Chondrocyte (in vitro differentiated cells): ENCODE measurements around the gene PXMP4. TPM values are rescaled to one million over a fixed set of nuclear protein-coding genes. Genes with fewer than 3 reads are reported as not detected.
A peak's percentile ranks its signal among the peaks of the same experiment; 100 is the strongest.

ENCODE experiments used
- DNase-seq: peaks from one replicate; pipeline ENCODE4 v3.0.0; 2021; ENCODE audit warnings: mixed read lengths, low spot score
- H3K27ac Mint-ChIP-seq: one replicate; pipeline ENCODE4 v1.8.0; 2021; ENCODE audit warnings: mild to moderate bottlenecking, moderate library complexity, mixed read lengths; ENCODE audit not compliant: unreplicated experiment
- H3K27me3 Mint-ChIP-seq: 2 replicates; pipeline ENCODE4 v1.8.0; 2021; ENCODE audit warnings: low read depth, mixed read lengths
- H3K36me3 Mint-ChIP-seq: 2 replicates; pipeline ENCODE4 v1.8.0; 2021; ENCODE audit warnings: low read depth, mixed read lengths
- H3K4me1 Mint-ChIP-seq: 2 replicates; pipeline ENCODE4 v1.8.0; 2021; ENCODE audit warnings: low read depth, mild to moderate bottlenecking, mixed read lengths
- H3K4me3 Mint-ChIP-seq: one replicate; pipeline ENCODE4 v1.8.0; 2021; ENCODE audit warnings: mild to moderate bottlenecking, moderate library complexity, mixed read lengths; ENCODE audit not compliant: unreplicated experiment
- H3K9me3 Mint-ChIP-seq: 2 replicates; pipeline ENCODE4 v1.8.0; 2021; ENCODE audit warnings: low read depth, mixed read lengths
- CTCF ChIP-seq: fragments of 200-600 bp; sonication (generic); IDR thresholded peaks from 2 replicates; pipeline ENCODE4 v1.5.0; 2021; ENCODE audit warnings: antibody characterized with exemption, mild to moderate bottlenecking, moderate library complexity
- total RNA-seq: library from RNA; stranded (reverse); gene quantifications from 3 replicates; pipeline ENCODE4 v1.2.1, GENCODE V29; 2021

Gene PXMP4
- total RNA-seq, 1 donor from 2014 or later: 6.4 TPM

GRCh38 chr20:33740189-33740588 lies 20.1 kb upstream of the PXMP4 start:
- Mint-ChIP-seq H3K4me1 (peaks cover 3% of the 10 kb centered on the region), H3K4me3 (no peak overlapping the region), H3K36me3 (peaks cover 15% of the 10 kb centered on the region), H3K27me3 (no peaks in the 10 kb centered on the region), H3K9me3 (peaks cover 21% of the 10 kb centered on the region), H3K27ac (no peak overlapping the region)
- no peak for TF ChIP-seq CTCF
- no peak for DNase-seq

- peaks cover 3% of the 10 kb centered on the region for H3K4me1 Mint-ChIP-seq
- peaks cover 15% of the 10 kb centered on the region for H3K36me3 Mint-ChIP-seq
- H3K9me3 Mint-ChIP-seq: peaks cover 21% of the 10 kb centered on the region
- no peaks in the 10 kb centered on the region for H3K27me3 Mint-ChIP-seq
- no peak for TF ChIP-seq CTCF
- DNase-seq: no peak
- no peak overlapping the region for H3K27ac Mint-ChIP-seq
- H3K4me3 Mint-ChIP-seq: no peak overlapping the region
Measured at GRCh38 chr20:33739493-33739892, 19.4 kb upstream of the PXMP4 start.

GRCh38 chr20:33736962-33737361 lies 16.9 kb upstream of the PXMP4 start:
- Mint-ChIP-seq H3K36me3 (peaks cover 15% of the 10 kb centered on the region), H3K27ac (no peak overlapping the region), H3K9me3 (peaks cover 21% of the 10 kb centered on the region), H3K4me1 (peaks cover 24% of the 10 kb centered on the region), H3K4me3 (no peak overlapping the region), H3K27me3 (no peaks in the 10 kb centered on the region)
- no peak for DNase-seq
- TF ChIP-seq CTCF: no peak

- Mint-ChIP-seq H3K27ac (peak overlapping the region; percentile 89), H3K36me3 (peaks cover 15% of the 10 kb centered on the region), H3K4me3 (peak overlapping the region; percentile 7), H3K27me3 (no peaks in the 10 kb centered on the region), H3K9me3 (peaks cover 21% of the 10 kb centered on the region), H3K4me1 (peaks cover 26% of the 10 kb centered on the region)
- peak; percentile 16 for TF ChIP-seq CTCF
- DNase-seq: no peak
Measured at GRCh38 chr20:33733654-33734576, 13.8 kb upstream of the PXMP4 start.

GRCh38 chr20:33732166-33732970 lies 12.3 kb upstream of the PXMP4 start:
- peak; percentile 92 for DNase-seq
- no peak for TF ChIP-seq CTCF
- peaks cover 15% of the 10 kb centered on the region for H3K9me3 Mint-ChIP-seq
- H3K27me3 Mint-ChIP-seq: no peaks in the 10 kb centered on the region
- H3K36me3 Mint-ChIP-seq: peaks cover 9% of the 10 kb centered on the region
- peak overlapping the region; percentile 83 for H3K27ac Mint-ChIP-seq
- H3K4me3 Mint-ChIP-seq: peak overlapping the region; percentile 76
- H3K4me1 Mint-ChIP-seq: peaks cover 26% of the 10 kb centered on the region
